GM12878 (cell line): ENCODE measurements around the gene SIK3. TPM values are rescaled to one million over a fixed set of nuclear protein-coding genes. Genes with fewer than 3 reads are reported as not detected.

Experiments used
- ATAC-seq: fragments of 200-7000 bp; cut with Tn5 transposase; 3 replicates; pipeline ENCODE4 v1.9.1; 2020; ENCODE audit warnings: mild to moderate bottlenecking, moderate library complexity
- BruUV-seq: library from RNA; stranded (reverse); fragments of 400-500 nt; replicated peaks from 2 replicates; lab custom pipeline; 2021; lab: Mats Ljungman, UMichigan
- CTCF ChIA-PET: fragments of 300-600 bp; sonication (Branson Sonifier 250); formaldehyde crosslinking; extraction: SDS; loops from one replicate; lab custom pipeline; 2021; ENCODE audit warnings: inconsistent platforms; lab: Yijun Ruan, JAX
- POLR2A ChIA-PET: fragments of 350-600 bp; formaldehyde crosslinking; extraction: SDS; loops from one replicate; lab custom pipeline; 2021; ENCODE audit warnings: inconsistent platforms; lab: Charles Lee
- RAD21 ChIA-PET: fragments of 300-600 bp; sonication (Branson Sonifier 250); formaldehyde crosslinking; loops from one replicate; lab custom pipeline; 2023; ENCODE audit warnings: antibody characterized with exemption; ENCODE audit not compliant: unreplicated experiment; lab: Charles Lee
- SMC1A ChIA-PET: fragments of 300-600 bp; sonication (Branson Sonifier 250); formaldehyde crosslinking; loops from one replicate; lab custom pipeline; 2023; ENCODE audit not compliant: unreplicated experiment, uncharacterized antibody; lab: Charles Lee
- DNase-seq: peaks from one replicate; pipeline ENCODE4 v3.0.0-alpha.2; 2011; ENCODE audit warnings: low read depth, low spot score
- FAIRE-seq: peaks from 3 replicates; lab custom pipeline; 2011; peaks lifted over from hg19 to GRCh38; lab: Jason Lieb, UNC
- H2AFZ ChIP-seq: 2 replicates; pipeline ENCODE4 v1.6.0; 2011; ENCODE audit warnings: low read depth, low read length, control low read depth; ENCODE audit not compliant: control insufficient read depth
- H3K27ac ChIP-seq: 2 replicates; pipeline ENCODE4 v1.5.1; 2011; ENCODE audit warnings: control low read depth; ENCODE audit not compliant: control insufficient read depth, insufficient read depth
- H3K27me3 ChIP-seq, 2 experiments: replicated peaks in 1 of 2; 2 replicates each; pipeline versions ENCODE4 v1.6.0 to v1.6.1; 2011; ENCODE audit warnings: low read length in 1 of 2; ENCODE audit not compliant: control insufficient read depth in 2 of 2, insufficient read depth in 2 of 2
- H3K36me3 ChIP-seq, 2 experiments: 2 replicates each; pipeline ENCODE4 v1.5.1; 2011; ENCODE audit warnings: low read length in 1 of 2; ENCODE audit not compliant: control insufficient read depth in 2 of 2, insufficient read depth in 2 of 2
- H3K4me1 ChIP-seq: 2 replicates; pipeline ENCODE4 v1.6.1; 2011; ENCODE audit warnings: mild to moderate bottlenecking, low read length, moderate library complexity, mixed read lengths; ENCODE audit not compliant: control insufficient read depth, insufficient read depth
- H3K4me2 ChIP-seq: 2 replicates; pipeline ENCODE4 v1.6.0; 2011; ENCODE audit warnings: control low read depth; ENCODE audit not compliant: control insufficient read depth, insufficient read depth
- H3K4me3 ChIP-seq: fragments of 200-600 bp; sonication (generic); 2 replicates; pipeline ENCODE4 v1.5.1; 2016
- H3K79me2 ChIP-seq: 2 replicates; pipeline ENCODE4 v1.6.0; 2011; ENCODE audit warnings: low read length; ENCODE audit not compliant: control insufficient read depth, insufficient read depth
- H3K9ac ChIP-seq: 2 replicates; pipeline ENCODE4 v1.8.0; 2011; ENCODE audit warnings: low read length, control low read depth, mixed read lengths; ENCODE audit not compliant: control insufficient read depth, insufficient read depth
- H3K9me3 ChIP-seq: replicated peaks from 3 replicates; pipeline ENCODE4 v1.5.1; 2011; ENCODE audit warnings: mild to moderate bottlenecking, low read length; ENCODE audit not compliant: control insufficient read depth, insufficient read depth
- H4K20me1 ChIP-seq: 2 replicates; pipeline ENCODE4 v1.6.0; 2011; ENCODE audit not compliant: control insufficient read depth, insufficient read depth
- WGBS: methylation state at CpG from one replicate; pipeline ENCODE4 v1.1.6; 2016; ENCODE audit warnings: low lambda C conversion rate; ENCODE audit not compliant: insufficient replicate concordance, insufficient coverage; ENCODE audit errors: missing lambda C conversion rate; 5-methylcytosine and 5-hydroxymethylcytosine counted together
- in situ Hi-C: fragments of 300-500 bp; cut with MboI; formaldehyde crosslinking; loops from 9 replicates; pipeline ENCODE4 v1.14.3; 2018; ENCODE audit warnings: mixed read lengths
- intact Hi-C: fragments of 100-400 bp; cut with micrococcal nuclease; formaldehyde crosslinking; loops from one replicate; pipeline ENCODE4 v1.14.2; 2022; ENCODE audit not compliant: unreplicated experiment
- polyA plus RNA-seq, 11 experiments: library from polyadenylated mRNA; depleted of rRNA in 4 of 11; unstranded in 6 of 11; stranded (reverse) in 5 of 11; fragments of >200 nt; fragmentation: Nextera tagmentation in 4 of 11; fragmentation: Illumina TruSeq in 1 of 11; extraction: Ambion mirVana in 4 of 11; extraction: Trizol in 1 of 11; gene quantifications; 1 replicate in 1 of 11; 2 replicates in 10 of 11; pipeline versions ENCODE4 v1.2.1 to v1.2.3, GENCODE V29; 2011 to 2016; ENCODE audit warnings: inconsistent platforms in 2 of 11, missing spikeins in 2 of 11, low read depth in 1 of 11
- total RNA-seq, 4 experiments: library from RNA; depleted of rRNA in 3 of 4; stranded (reverse); fragments of >200 nt in 3 of 4; fragmentation: Illumina TruSeq in 1 of 4; extraction: Trizol in 1 of 4; gene quantifications; 2 replicates each; pipeline versions ENCODE4 v1.2.1 to v1.2.3, GENCODE V29; 2013 to 2021
- TF ChIP-seq, protein P1 (sequence below): fragments of 450-650 bp; formaldehyde crosslinking; IDR thresholded peaks from 2 replicates; pipeline ENCODE4 v1.4.0; 2020; ENCODE audit warnings: mild to moderate bottlenecking, moderate library complexity

SIK3 gene
- total and polyA plus RNA-seq, 10 of the 15 experiments (the other 5 are each of a cell fraction or from before 2014, with no cell fraction given) = 2.5 to 31.9 (median 11.1) TPM

DNA sequence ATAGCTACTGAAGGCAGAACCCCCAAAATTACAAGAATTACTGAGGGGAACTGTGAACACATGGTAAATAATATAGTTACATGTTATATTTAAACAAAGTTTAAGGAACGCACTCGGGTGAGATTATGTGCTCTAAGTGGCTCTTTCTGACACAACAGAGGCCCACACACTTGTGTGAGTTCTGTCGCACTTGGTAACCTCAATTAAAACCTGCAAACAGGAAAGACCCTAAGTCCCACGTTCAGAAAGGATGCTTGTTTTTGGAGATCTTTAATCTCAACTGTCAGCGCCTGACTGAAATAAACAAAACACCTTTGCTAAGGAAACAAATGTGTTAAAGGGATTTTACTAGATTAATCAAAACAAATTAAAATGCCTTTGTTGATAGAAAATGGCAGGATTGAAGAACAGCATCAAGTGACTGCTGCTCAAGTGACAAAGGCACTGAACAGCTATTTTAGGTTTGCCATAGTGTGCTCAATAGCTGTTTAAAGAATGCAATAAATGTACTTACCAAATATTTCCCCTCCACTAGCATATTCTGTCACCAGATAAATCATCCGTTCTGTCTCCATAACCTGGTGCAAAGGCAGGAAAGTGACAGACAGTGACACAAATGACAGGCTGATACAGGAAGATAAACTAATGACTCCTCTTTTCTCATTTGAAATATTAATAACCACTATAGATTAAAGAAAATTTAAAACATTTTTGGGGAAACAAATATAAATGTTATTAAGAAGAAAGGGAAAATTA lies 144.5 kb downstream of the SIK3 start:
- H3K27ac ChIP-seq = no peak overlapping the region
- FAIRE-seq (peak; percentile 23), DNase-seq (no peak), ATAC-seq (no peak)
- H3K4me3 ChIP-seq = no peak overlapping the region
- POLR2A ChIA-PET = interaction anchor here (1.5 kb wide), 1 partner anchor 24 kb away, joined by 5 read pairs; no protein-coding TSS in a partner anchor
- SMC1A ChIA-PET = interaction anchor here (0.7 to 1.5 kb wide), 3 partner anchors 9 to 124 kb away, joined by 3 to 4 read pairs (median 3); no protein-coding TSS in a partner anchor
- no peaks in the 10 kb centered on the region for H3K9me3 ChIP-seq
- H4K20me1 ChIP-seq = no peaks in the 10 kb centered on the region
- no peaks in the 10 kb centered on the region for H3K79me2 ChIP-seq
- intact Hi-C loops = no loop called here
- H3K27me3 ChIP-seq = no peaks in the 10 kb centered on the region
- 92% methylated on average over 6 of the region's 6 CpGs for WGBS
- H3K36me3 ChIP-seq = peaks cover 4 to 6% of the 10 kb centered on the region in 2 experiments; a peak in 3 of 4 replicates
- H3K4me2 ChIP-seq = no peak overlapping the region
- CTCF ChIA-PET = interaction anchor here (1.2 kb wide), 1 partner anchor 28 kb away, joined by 4 read pairs; no protein-coding TSS in a partner anchor
- no peak overlapping the region for H2AFZ ChIP-seq
- RAD21 ChIA-PET = no interaction called here
- no peaks in the 10 kb centered on the region; the same call in 1 of the 2 replicates for H3K4me1 ChIP-seq
- TF ChIP-seq, protein P1, sequence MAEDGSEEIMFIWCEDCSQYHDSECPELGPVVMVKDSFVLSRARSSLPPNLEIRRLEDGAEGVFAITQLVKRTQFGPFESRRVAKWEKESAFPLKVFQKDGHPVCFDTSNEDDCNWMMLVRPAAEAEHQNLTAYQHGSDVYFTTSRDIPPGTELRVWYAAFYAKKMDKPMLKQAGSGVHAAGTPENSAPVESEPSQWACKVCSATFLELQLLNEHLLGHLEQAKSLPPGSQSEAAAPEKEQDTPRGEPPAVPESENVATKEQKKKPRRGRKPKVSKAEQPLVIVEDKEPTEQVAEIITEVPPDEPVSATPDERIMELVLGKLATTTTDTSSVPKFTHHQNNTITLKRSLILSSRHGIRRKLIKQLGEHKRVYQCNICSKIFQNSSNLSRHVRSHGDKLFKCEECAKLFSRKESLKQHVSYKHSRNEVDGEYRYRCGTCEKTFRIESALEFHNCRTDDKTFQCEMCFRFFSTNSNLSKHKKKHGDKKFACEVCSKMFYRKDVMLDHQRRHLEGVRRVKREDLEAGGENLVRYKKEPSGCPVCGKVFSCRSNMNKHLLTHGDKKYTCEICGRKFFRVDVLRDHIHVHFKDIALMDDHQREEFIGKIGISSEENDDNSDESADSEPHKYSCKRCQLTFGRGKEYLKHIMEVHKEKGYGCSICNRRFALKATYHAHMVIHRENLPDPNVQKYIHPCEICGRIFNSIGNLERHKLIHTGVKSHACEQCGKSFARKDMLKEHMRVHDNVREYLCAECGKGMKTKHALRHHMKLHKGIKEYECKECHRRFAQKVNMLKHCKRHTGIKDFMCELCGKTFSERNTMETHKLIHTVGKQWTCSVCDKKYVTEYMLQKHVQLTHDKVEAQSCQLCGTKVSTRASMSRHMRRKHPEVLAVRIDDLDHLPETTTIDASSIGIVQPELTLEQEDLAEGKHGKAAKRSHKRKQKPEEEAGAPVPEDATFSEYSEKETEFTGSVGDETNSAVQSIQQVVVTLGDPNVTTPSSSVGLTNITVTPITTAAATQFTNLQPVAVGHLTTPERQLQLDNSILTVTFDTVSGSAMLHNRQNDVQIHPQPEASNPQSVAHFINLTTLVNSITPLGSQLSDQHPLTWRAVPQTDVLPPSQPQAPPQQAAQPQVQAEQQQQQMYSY (CRISPR knock-in tag) = no peak
- in situ Hi-C loops = no loop called here
- H3K9ac ChIP-seq = no peak overlapping the region
- no TSS peak for BruUV-seq
